Mucosa of descending colon (tissue), 3 donors: ENCODE results near the gene EARS2. TPM values are rescaled to one million over a fixed set of nuclear protein-coding genes. Genes with fewer than 3 reads are reported as not detected.

Source experiments
- ATAC-seq: fragments of 200-7000 bp; cut with Tn5 transposase; one replicate; pipeline ENCODE4 v1.9.1; 2020; ENCODE audit warnings: mild to moderate bottlenecking, moderate library complexity
- DNase-seq, 3 donors: peaks; one replicate each; pipeline ENCODE4 v3.0.0-alpha.2; 2020
- H3K36me3 ChIP-seq: fragments of 200-600 bp; one replicate; pipeline ENCODE4 v1.8.0; 2021; ENCODE audit warnings: low read depth, mild to moderate bottlenecking
- H3K4me1 ChIP-seq: fragments of 200-600 bp; one replicate; pipeline ENCODE4 v1.8.0; 2021; ENCODE audit warnings: low read depth, mild to moderate bottlenecking
- H3K4me3 ChIP-seq: fragments of 200-600 bp; one replicate; pipeline ENCODE4 v1.8.0; 2021; ENCODE audit warnings: mild to moderate bottlenecking
- H3K9me3 ChIP-seq: fragments of 200-600 bp; one replicate; pipeline ENCODE4 v1.8.0; 2021; ENCODE audit warnings: mild to moderate bottlenecking
- CTCF ChIP-seq: fragments of 200-600 bp; IDR thresholded peaks from one replicate; pipeline ENCODE4 v1.8.0; 2022; ENCODE audit warnings: antibody characterized with exemption, mild to moderate bottlenecking
- intact Hi-C, 2 donors: fragments of 100-400 bp; cut with DNase I in 1 of 2; cut with micrococcal nuclease in 1 of 2; formaldehyde crosslinking; loops; one replicate each; pipeline versions ENCODE4 v1.11.0 to v1.11.1; 2022; cut with DNase I, micrococcal nuclease
- total RNA-seq, 3 donors: library from RNA; stranded (reverse); fragmentation: NEBNext Ultra II Directional in 2 of 3; extraction: Animal tissue kit (Norgen Biotek cat#: 25700) in 2 of 3; gene quantifications; one replicate each; pipeline versions ENCODE4 v1.2.1 to v1.2.4, GENCODE V29; 2021 to 2023
- donor health status: DM: no; HTN: no; CAD: no; lungs with moderate emphysema.
- donor health status: DM: no; HTN: no; CAD: no.
- donor health status: DM: no; HTN: yes; CAD: no.

Gene EARS2
- total RNA-seq, 3 donors from 2014 or later: 15.2 to 18.0 (median 17.2) TPM

GRCh38 chr16:23580391-23580790 lies 23.2 kb upstream of the EARS2 start:
- DNase-seq: no peak
- Histone ChIP-seq H3K36me3 (peaks cover 5% of the 10 kb centered on the region), H3K4me1 (no peaks in the 10 kb centered on the region), H3K4me3 (no peak overlapping the region), H3K9me3 (no peaks in the 10 kb centered on the region)
- intact Hi-C loops: no loop called here
- no peak for ATAC-seq
- TF ChIP-seq CTCF: no peak

- intact Hi-C loops: no loop called here
- TF ChIP-seq CTCF: no peak
- DNase-seq (no peak), ATAC-seq (no peak)
- no peak overlapping the region for H3K4me3 ChIP-seq
- H3K36me3 ChIP-seq: no peaks in the 10 kb centered on the region
- H3K4me1 ChIP-seq: no peaks in the 10 kb centered on the region
- no peaks in the 10 kb centered on the region for H3K9me3 ChIP-seq
Observed at GRCh38 chr16:23579371-23579770, 22.2 kb upstream of the EARS2 start.

- H3K9me3 ChIP-seq: no peaks in the 10 kb centered on the region
- intact Hi-C loops: no loop called here
- DNase-seq: no peak
- no peaks in the 10 kb centered on the region for H3K4me1 ChIP-seq
- no peak for TF ChIP-seq CTCF
- ATAC-seq: no peak
- no peaks in the 10 kb centered on the region for H3K36me3 ChIP-seq
- H3K4me3 ChIP-seq: no peak overlapping the region
Observed at GRCh38 chr16:23578101-23578830, 21.1 kb upstream of the EARS2 start.

- DNase-seq (no peak), ATAC-seq (no peak)
- no peaks in the 10 kb centered on the region for H3K9me3 ChIP-seq
- TF ChIP-seq CTCF: no peak
- H3K4me3 ChIP-seq: no peak overlapping the region
- H3K4me1 ChIP-seq: no peaks in the 10 kb centered on the region
- intact Hi-C loops: no loop called here
- H3K36me3 ChIP-seq: peaks cover 3% of the 10 kb centered on the region
Observed at GRCh38 chr16:23577493-23577892, 20.3 kb upstream of the EARS2 start.

GRCh38 chr16:23575834-23576233 lies 18.7 kb upstream of the EARS2 start:
- ATAC-seq (no peak), DNase-seq (no peak)
- no peaks in the 10 kb centered on the region for H3K9me3 ChIP-seq
- intact Hi-C loops: no loop called here
- H3K36me3 ChIP-seq: peaks cover 3% of the 10 kb centered on the region
- no peak for TF ChIP-seq CTCF
- no peaks in the 10 kb centered on the region for H3K4me1 ChIP-seq
- H3K4me3 ChIP-seq: no peak overlapping the region

GRCh38 chr16:23573817-23574216 lies 16.7 kb upstream of the EARS2 start:
- peaks cover 3% of the 10 kb centered on the region for H3K36me3 ChIP-seq
- intact Hi-C loops: no loop called here
- no peak for ATAC-seq

More at GRCh38 chr16:23573817-23574216, 16.7 kb upstream of the EARS2 start:
- H3K9me3 ChIP-seq: no peaks in the 10 kb centered on the region
- no peaks in the 10 kb centered on the region for H3K4me1 ChIP-seq
- no peak for DNase-seq
- H3K4me3 ChIP-seq: no peak overlapping the region
- TF ChIP-seq CTCF: no peak
